Tibial nerve (tissue), 4 donors: ENCODE data around the gene AKAP6.

Experiments used
- CTCF ChIP-seq, 5 experiments: fragments of 200-600 bp in 3 of 5; fragments of 450-650 bp in 2 of 5; sonication (generic) in 3 of 5; IDR thresholded peaks; one replicate each; pipeline ENCODE4 v1.5.1; 2016 to 2019; ENCODE audit warnings: antibody characterized with exemption in 5 of 5, mild to moderate bottlenecking in 3 of 5, moderate library complexity in 2 of 5
- EP300 ChIP-seq, 2 donors: sonication (generic); formaldehyde crosslinking; IDR thresholded peaks; one replicate each; pipeline ENCODE4 v1.6.1; 2017; ENCODE audit warnings: antibody characterized with exemption in 2 of 2, mild to moderate bottlenecking in 1 of 2
- POLR2A ChIP-seq, 2 donors: fragments of 450-650 bp; IDR thresholded peaks; one replicate each; pipeline ENCODE4 v1.6.1; 2017; ENCODE audit warnings: antibody characterized with exemption in 2 of 2, mild to moderate bottlenecking in 2 of 2, moderate library complexity in 2 of 2

- TF ChIP-seq CTCF (IDR thresholded peaks at IDR 0.05) (no peak), POLR2A (IDR thresholded peaks at IDR 0.05) (no peak), EP300 (IDR thresholded peaks at IDR 0.05) (no peak)
Measured at GRCh38 chr14:32286602-32287001, 42.5 kb upstream of the AKAP6 start.
